ENCODE results near the gene CMTM2.

The CMTM2 gene, protein sequence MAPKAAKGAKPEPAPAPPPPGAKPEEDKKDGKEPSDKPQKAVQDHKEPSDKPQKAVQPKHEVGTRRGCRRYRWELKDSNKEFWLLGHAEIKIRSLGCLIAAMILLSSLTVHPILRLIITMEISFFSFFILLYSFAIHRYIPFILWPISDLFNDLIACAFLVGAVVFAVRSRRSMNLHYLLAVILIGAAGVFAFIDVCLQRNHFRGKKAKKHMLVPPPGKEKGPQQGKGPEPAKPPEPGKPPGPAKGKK

DNA sequence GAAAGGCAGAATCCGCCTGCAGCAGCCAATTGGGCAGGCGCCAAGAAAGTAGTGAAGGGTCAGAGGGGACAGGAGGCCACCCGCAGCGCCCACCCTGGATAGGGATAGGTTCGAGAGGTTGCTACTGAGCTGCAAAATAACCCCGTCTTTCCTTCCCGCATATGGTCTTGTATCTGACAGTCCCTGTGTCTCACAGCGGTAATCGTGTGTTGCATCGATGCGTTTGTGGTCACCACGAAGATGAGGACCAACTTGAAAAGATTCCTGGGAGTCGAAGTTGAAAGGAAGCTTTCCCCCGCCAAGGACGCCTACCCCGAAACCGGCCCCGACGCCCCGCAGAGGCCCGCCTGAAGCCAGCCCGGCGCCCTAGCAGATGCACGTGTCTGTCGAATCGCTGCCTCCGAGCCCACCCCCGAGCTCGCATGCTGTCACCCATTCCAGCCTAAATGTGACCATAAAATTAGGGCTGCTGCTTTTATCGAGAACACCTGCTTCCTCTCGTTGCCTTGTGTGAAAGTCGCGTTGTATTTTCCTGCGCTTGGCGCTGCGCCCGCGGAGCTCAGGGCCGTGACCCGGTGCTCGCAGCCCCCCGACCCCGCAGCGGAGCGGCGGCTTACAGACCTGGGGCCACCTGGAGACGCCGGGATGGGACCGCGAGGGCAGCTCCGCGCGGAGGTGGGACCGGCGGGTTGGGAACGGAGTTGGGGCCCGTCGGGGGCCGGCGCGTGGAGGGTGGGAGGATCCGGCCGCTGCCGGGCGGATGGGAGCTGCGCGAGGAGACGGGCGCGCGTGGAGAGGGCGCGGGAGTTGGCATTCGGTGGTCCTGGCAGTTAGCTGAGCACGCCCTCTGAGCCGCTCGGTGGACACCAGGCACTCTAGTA lies at the start of gene CMTM2:
TSS of gene CMTM2 (plus strand) at position 813 of the 881 bp plus-strand sequence. CDS start 145 bp downstream, outside the sequence.
- DNase-seq = no peak

DNA sequence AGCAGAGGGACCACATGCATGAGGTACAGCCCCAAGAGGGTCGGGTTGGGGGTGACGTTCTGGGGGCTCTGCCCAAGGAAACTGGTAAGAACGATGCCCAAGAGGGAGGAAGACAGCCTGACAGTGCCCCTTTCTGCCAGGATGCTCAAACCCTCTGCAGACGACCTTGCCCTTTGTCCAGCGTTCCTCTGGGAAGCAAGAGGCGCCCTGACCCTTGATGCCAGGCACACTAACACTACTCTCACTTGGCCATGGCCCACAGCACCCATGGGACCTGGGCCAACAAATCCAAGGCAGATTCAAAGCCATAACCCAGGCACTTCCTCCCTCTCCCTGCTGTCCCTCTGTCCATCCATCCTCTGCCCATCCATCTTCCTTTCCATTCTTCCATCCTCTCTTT lies 49.8 kb upstream of the CMTM2 start:
- no peak for DNase-seq

DNA sequence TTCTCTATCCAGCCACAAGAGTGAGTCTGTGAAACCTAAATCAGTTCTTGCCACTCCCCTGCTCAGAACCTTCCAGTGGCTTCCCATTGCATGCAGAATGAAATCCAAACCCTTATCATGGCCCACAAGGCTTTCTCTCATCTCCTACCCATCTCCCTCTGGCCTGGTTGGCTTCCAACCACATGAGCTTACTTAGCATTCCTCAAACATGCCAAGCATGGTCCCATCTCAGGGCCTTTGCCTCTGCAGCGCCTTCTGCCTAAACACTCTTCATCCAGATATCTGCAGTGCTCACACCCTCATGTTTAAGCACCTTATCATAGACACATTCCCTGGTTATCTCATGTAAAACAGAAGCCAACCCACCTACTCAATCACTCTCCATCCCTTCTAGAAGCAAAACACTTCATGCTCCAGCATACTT lies 44.9 kb upstream of the CMTM2 start:
- no peak for DNase-seq

DNA sequence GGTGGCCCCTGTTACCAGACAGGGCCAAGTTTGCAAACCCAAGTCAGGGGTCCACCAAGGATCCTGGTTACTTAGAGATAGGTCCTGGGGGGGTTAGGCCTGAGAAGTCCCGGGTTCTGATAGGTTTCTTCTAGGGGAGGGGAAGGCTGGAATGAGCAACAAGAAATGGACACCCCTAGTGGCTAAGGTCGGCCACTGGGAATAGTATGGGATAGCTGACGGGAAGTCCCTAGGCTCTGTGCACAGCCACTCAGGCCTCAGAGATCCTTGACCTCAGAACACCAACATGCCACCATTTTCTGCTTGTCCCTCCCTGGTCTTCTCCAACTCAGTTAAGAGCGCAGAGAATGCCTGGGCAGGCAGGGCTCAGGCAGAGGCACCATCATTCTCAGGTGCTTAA lies 42.7 kb upstream of the CMTM2 start:
- DNase-seq = no peak

DNA sequence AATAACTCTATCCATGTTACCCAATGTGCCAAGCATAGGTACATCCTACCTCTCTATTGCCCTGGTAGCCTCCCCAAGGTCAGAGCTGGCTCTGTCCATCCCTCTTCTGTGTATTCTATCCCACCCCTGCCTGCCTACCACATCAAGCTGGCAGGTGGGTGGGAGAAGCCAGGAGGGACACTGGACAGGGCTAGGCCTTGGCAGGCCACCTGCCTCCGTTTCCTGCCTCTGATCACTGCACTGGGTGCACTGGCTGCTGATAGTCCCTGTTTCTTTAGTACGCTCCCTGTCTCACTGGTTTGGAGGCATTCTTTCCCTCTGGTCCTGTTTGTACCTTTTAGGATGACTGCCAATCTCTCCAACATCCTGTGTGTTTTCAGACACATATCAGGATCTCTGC lies 42.0 kb upstream of the CMTM2 start:
- no peak for DNase-seq

DNA sequence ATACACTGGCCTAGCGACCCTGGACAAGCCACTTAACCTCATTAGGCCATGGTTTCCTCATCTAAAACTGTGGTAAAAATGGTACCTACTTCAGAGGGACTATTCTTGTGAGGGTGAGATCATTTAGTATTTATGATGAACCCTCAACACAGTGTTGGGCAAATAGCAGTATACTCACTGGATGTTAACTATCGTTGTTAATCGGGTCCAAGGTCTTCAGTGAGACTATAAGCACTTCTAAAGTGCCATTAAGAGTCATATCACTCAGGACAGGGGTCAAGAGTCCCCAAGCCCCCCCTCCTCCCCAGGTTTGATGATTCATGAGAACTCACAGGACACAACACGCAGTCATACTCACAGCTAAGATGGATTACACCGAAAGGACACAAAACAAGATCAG lies 40.4 kb upstream of the CMTM2 start:
- DNase-seq = no peak

DNA sequence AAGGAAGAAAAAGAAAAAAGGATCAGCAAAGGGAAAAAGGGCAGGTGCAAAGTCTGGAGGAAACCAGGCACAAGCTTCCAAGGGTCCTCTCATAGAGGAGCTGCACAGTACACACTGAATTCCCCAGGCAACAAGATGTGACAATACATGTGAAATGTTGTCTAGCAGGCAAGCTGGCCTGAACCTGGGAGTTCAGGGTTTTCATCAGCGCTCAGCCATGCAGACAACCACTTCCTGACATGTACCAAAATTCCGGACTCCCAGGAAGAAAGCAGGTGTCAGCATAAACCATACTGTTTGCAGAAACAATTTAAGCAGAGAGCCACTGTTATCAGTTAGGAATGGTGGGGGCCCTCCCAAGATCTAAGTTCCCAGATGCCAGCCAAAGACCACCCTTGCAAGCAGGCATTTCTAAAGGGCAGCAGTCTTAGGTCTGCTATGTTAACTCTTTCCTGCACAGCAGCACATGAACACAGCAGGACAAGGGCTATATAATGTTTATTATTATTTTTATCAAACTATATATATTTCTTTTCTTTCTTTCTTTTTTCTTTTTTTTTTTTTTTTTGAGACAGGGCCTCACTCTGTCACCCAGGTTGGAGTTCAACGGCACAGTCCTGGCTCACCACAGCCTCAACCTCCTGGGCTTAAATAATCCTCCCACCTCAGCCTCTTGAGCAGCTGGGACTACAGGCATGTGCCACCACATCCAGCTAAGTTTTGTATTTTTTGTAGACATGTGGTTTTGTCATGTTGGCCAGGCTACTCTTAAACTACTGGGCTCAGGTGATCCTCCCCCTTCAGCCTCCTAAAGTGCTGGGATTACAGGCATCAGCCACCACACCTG lies 39.4 kb upstream of the CMTM2 start:
- peak; percentile 24 for DNase-seq

DNA sequence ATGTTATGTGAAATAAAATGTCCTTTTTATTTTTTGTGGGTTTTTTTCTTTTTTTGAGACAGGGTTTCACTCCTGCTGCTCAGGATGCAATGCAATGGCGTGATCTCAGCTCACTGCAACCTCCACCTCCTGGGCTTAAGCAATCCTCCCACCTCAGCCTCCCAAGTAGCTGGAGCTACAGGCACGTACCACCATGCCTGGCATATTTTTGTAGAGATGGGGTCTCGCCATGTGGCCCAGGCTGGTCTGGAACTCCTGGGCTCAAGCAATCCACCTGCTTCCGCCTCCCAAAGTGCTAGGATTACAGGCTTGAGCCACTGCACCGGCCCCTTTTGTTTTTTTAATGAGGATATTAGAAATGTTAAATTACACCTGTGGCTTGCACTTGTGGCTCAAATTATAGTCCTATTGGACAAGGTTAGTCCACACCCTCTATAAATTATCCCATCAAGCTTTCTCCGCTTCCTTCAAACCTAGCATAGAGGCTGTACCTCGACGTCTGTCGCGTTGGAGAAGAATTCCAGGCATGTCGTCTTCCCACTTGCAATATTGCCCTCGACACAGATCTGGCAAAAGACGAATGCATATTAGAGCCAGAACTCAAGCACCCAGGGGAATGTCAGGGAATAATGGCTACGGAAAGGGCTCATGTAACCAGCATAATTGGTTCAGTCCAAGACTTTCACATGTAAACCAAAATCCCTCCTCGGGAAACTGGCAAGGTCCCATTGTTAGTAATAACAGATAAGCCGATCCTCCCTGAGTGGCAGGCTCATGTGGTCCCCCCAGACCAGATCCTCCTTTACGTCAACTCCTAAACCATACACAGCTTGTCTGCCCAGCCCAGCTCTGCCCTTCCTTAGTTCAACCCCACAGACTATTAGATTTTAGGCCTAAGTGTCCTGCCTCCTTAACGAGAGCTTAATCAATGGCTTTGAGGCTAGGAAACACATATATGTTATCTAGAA lies 37.6 kb upstream of the CMTM2 start:
- no peak for DNase-seq

DNA sequence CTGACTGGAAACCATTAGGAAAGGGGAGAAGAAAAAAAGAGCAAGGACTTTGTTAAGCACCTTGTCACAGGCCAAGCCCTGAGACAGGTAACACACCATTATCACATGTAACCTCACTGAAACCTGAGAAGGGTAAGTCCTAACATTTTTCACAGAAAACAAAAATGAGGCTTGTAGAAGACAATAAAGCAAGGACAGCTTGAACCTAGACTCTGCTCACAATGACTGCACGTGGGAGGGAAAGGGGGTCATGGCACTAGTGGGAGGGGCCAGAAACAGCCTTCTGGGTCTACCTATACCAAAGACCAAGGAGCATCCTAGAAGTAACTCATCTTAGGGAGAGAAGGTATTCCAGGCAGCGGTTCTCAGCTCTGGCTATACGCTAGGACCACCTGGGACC lies 36.9 kb upstream of the CMTM2 start:
- no peak for DNase-seq

DNA sequence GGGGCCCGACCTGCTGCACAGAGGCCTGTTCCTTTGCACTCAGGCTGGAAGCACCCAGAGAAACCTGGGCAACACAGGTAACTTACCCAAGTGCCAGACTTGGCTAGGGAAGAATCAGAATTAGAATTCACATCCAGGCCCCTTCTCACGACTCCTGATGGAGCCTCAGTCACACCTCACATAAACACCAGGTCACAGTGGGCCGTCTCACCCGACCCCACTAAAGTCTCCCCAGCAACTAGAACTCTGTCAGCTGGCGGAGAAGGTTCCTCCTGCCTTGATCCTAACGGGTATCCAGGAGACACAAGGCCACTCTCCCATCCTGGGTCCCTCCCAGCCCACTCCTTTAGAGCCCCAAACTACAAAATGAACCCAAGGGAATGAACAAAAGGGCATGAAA lies 35.7 kb upstream of the CMTM2 start:
- no peak for DNase-seq

DNA sequence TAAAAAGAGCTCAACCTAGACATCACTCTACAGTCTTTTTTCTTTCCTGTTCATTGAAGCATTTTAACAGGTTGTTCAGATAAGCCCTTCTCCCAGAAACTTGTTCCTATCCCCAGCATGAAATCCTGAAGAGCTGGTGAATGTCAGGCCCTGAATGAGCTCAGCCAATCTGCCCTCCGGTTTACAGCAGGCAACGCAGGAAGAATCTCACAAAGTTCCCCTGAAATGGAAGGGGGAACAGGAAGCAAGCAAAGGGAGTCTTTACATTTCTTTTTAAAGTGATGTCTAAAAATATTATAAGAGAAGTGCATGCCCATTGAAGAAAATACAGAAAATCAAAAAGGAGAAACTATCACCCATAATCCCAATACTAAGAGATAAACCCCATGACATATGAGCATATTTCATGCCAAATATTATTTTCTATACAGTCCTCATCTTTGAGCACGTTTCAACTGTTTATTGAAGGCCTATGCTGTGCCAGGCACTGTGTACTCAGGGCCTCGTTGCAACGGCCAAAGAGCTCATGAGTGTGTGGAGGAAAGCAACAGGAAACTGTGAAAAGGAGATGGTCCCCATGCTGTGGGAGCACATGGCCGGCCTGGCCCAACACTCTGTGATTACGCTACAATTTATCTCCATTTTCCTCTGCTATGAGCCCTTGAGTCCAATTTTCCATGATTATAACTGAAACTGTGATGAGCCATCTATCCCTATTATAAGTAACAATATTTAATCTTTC lies 35.1 kb upstream of the CMTM2 start:
- no peak for DNase-seq

DNA sequence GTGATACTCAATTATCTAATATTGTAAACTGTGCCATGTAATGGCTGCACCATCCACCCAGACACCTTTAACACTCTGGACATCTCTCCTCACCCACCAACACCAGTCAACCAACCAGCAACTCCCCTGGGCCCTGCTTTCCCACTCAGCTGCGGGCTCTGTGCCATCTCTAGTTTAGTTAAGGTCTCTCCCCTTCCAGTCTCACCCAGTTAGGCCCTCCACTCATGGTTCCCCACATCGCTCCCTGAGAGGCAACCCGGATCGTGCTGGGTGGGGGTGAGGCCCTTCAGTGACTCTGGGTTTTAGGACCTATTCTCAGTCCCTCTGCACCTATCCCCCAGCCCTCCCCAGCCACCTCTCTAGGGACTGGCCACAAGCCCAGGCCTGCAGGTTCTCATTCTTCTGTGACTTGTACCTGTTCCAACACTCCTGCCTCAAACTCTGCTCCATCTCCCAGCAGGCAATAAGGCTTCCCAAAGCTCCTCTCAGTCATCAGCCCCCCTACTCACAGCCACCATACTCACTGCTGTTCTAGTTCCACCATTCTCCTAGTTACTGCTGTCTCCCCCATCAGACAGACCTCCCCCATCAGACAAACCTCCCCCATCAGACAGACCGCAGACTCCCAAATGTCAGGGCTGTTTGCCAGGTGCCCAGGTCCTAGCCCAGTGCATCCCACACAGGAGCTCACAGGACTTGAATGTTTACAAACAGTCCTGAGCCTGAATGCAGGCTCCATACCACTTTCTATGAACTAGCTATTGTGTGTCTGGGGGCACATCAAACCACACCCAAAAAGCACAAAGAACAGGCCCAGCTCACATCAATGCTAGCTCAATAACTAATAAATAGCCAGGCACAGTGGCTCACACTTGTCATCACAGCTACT lies 31.9 kb upstream of the CMTM2 start:
- no peak for DNase-seq

DNA sequence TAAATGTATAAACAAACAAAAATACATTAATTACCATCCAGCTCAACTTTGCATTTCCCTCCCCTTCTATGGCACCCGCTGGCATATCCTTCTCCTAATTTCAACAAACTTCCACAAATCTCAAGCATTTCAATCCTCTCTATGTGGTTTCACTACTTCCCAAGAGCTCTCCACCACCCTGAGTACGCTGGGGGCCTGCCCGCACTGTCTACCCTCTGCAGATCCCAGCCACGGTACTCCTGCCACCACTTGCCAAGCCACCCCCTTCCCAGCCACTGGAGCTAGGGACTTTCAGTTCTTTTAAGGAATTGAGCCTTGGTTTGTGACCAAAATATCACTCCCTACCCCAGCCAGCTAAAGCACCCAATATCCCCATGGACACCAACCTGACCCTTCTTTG lies 31.2 kb upstream of the CMTM2 start:
- DNase-seq = no peak

DNA sequence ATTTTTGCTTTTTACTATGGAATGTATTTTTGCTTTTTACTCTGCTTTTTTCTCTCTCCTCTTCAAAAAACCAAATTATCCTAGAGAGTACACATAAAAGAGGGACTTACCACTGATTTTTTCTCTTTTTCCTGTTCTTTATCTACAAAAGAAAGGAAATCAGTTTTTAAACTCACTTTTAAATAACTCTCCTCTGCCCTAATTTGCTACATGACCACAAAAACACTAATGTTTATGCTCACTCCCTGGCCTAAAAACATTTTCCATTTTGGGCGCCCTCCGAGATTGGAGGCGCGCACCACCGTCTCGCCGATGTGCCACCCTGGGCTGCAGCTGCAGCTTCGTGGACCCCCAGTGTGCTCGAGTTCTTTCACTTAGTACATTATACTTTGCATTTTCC lies 30.4 kb upstream of the CMTM2 start:
- no peak for DNase-seq

DNA sequence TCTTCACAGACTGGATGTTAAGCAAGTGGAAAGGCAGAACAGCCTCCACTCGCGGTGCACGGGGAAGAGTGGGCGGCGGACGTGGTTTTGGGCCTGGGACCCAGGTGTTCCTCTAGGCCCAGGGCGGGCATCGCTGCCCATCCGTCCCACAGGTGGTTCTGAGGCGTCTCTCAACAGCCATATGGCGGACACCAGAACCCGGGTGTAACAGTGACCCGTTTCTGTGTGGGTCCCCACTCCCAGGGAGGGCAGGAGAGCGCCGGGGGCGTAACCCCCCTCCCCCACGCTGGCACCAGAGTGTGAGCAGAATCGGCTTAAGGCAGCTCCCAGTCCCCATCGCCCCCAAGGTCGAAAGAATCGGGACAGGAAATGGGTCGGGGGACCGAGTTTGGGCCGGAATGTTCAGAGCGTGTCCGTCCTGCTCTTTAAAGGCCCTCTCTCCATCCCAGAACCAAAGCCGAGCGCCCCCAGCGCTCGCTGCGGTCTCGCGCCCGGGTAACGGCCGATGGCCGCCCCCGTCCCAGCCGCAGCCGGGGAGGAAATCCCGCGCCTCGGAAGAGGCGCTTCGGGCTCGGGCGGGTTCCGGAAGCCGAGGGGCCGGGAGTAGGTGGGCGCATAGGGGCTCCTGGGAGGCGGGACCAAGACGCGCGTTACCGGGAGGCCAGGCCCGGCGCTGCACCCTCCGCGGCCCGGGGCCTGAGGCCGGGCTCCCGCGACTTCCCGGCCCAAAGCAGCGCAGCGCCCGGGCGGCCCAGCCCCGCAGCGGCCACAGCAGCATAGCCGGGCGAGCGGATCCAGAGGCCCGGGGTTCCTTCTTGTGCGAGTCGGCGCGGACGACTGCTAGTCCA lies 29.8 kb upstream of the CMTM2 start, which contains the start of gene TK2:
TSS of gene TK2 (minus strand) at position 839 of the 848 bp plus-strand sequence. CDS start at position 778, 61 bp downstream.
- DNase-seq = no peak

DNA sequence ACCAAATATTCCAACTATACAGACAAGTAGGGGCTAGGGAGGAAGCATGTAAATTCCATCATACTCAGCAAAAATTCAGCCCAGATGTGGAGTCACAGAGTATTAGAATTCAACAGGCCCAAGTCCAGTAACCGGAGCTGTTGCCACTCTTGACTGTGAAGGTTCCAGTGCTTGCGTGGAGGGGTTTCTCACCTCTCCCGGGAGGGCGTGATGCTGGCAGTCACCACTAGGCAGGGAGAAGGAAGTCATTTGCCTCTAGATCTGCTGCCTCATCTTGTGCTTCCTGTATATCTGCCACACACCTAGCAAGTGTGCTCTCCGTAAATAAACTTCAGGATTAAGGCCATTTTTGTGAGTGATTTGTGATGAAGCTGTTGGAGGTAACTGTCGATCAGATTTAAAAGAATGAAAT lies 27.9 kb upstream of the CMTM2 start:
- no peak for DNase-seq

DNA sequence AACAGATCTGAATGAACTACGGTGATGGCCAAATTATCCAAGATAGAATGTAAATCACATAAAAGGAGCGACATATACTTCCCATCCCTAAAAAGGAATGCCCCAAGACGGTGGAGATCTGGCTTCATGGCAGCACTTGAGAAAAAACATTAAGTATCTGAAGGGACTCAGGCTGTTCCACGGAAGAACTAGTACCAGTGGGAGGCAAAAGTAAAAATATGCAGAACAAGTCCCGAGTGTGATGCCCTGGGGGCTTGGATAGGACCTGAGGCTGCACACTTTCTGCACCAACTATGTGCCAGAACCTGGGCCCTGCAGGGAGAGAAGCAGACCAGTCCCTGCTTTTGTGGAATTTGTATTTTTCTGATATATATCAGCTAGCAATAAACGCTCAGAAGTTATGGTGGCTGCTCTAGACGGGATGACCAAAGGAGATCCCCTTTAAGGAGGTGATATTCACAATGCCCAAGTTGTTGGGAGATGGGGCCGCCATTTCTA lies 27.4 kb upstream of the CMTM2 start:
- no peak for DNase-seq

DNA sequence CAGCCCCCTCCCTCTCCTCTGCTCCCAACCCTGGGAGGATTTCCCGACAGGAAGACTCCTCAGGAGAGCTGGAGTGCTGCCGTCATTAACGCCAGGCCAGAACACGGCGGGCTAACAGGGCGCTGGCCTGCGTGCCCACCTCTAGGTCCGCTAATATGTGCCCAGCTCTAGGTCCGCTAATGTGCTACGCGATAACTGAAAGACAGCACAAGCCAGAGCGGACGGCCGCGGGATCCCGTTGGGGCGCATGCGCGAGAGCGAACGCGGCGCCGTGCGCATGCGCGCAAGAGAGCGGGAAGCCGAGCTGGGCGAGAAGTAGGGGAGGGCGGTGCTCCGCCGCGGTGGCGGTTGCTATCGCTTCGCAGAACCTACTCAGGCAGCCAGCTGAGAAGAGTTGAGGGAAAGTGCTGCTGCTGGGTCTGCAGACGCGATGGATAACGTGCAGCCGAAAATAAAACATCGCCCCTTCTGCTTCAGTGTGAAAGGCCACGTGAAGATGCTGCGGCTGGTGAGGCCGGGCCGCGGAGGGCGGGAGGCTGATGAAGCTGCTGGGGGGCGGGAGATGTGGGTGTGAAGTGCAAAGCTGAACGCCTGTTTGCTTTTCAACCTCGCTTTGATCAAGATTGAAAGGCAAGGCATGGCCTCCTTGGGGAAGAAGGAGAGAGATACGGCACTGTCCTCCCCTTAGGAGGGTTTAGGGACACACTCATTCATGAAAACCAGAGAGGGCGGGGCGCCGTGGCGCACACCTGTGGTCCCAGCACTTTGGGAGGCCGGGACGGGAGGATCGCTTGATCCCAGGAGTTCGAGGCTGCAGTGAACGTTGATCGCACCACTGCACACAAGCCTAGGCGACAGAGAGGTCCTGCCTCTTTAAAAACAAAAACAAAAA lies 26.7 kb upstream of the CMTM2 start, which contains the start of gene CKLF:
TSS of gene CKLF (plus strand) at position 291 of the 892 bp plus-strand sequence. CDS start at position 431, 140 bp downstream.
- peak; percentile 67 for DNase-seq

All from NCI-H2029 (cell line).